AG04450 (cell line): ENCODE results near the gene RNU1-3. TPM values are rescaled to one million over a fixed set of nuclear protein-coding genes. Genes with fewer than 3 reads are reported as not detected.
"Not testable (repeated sequence)": the region's sequence is repeated elsewhere in the genome, so short reads cannot be mapped to it uniquely, and the experiment has no call there.

Experiments used
- CTCF ChIA-PET: fragments of 300-600, 350-600 bp; formaldehyde crosslinking; extraction: SDS; loops from one replicate; lab custom pipeline; 2022; ENCODE audit warnings: antibody characterized with exemption, inconsistent platforms; lab: Charles Lee
- POLR2A ChIA-PET: fragments of 350-600 bp; formaldehyde crosslinking; extraction: SDS; loops from one replicate; lab custom pipeline; 2021; ENCODE audit warnings: antibody characterized with exemption, inconsistent platforms; lab: Yijun Ruan, JAX
- DNase-seq: peaks from one replicate; pipeline ENCODE4 v3.0.0-alpha.2; 2011; ENCODE audit warnings: low read depth, low spot score
- H3K27ac ChIP-seq: one replicate; pipeline ENCODE4 v1.5.1; 2012; ENCODE audit warnings: low read depth, low read length, control low read depth
- H3K27me3 ChIP-seq: one replicate; pipeline ENCODE4 v1.6.0; 2012; ENCODE audit warnings: low read length; ENCODE audit not compliant: control insufficient read depth, insufficient read depth
- H3K4me3 ChIP-seq: 2 replicates; pipeline ENCODE4 v1.5.1; 2011; ENCODE audit warnings: mild to moderate bottlenecking, low read depth, low read length, control low read depth
- H3K9me3 ChIP-seq: 2 replicates; pipeline ENCODE4 v1.5.1; 2012; ENCODE audit warnings: low read length; ENCODE audit not compliant: control insufficient read depth, insufficient read depth
- polyA plus RNA-seq: library from polyadenylated mRNA; depleted of rRNA; stranded (reverse); fragments of >200 nt; gene quantifications from 2 replicates; pipeline ENCODE4 v1.2.3, GENCODE V29; 2011
- TF ChIP-seq, protein P1 (sequence below): IDR thresholded peaks from 2 replicates; pipeline ENCODE4 v1.5.1; 2011; ENCODE audit warnings: low read depth, low read length, control low read depth, inconsistent platforms

The RNU1-3 gene
- polyA plus RNA-seq, 1 experiment, result not detected

DNA sequence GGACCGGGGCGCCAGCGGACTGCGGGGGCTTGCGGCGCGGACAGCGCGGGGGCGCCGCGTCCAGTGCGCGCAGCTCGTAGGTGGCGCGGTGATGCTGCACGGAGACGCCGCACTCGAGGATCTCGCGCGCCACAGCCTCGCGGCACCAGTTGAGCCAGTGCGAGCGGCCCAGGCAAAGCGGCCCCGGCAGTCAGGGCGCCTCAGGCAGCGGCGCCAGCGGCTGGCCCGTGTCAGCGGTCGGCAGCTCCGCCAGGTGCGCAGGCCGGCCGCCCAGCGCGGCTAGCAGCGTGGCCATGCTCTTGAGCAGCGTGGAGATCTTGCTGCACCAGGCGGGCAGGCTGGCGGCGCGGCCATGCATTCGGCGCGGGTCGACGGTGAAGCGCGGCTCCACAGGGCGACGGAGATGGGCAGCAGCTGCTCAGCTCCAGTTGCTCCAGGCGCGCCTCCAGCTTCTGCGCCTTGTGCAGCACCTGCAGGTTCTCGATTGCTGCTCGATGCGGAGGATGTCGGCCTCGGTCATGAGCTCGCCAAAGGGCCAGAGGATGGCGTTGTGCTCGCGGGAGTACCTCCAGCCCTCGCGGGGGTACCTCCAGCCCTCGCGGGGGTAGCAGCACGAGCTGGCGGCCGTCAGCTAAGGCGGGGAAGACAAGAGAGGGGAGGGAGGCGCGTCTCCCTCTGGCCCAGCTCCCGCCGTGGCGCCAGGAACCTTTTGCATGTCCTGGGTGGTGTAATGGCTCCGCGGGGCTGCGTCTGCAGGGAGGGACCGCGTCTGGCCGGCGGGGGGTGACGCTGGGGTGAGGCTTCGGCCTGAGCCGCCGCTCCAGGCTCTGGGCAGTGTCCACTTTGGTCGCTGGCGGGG, 26.9 kb upstream of the RNU1-3 start:
- POLR2A ChIA-PET, H3K4me3 ChIP-seq, H3K9me3 ChIP-seq, H3K27ac ChIP-seq, H3K27me3 ChIP-seq, DNase-seq, CTCF ChIA-PET: not testable (repeated sequence)

DNA sequence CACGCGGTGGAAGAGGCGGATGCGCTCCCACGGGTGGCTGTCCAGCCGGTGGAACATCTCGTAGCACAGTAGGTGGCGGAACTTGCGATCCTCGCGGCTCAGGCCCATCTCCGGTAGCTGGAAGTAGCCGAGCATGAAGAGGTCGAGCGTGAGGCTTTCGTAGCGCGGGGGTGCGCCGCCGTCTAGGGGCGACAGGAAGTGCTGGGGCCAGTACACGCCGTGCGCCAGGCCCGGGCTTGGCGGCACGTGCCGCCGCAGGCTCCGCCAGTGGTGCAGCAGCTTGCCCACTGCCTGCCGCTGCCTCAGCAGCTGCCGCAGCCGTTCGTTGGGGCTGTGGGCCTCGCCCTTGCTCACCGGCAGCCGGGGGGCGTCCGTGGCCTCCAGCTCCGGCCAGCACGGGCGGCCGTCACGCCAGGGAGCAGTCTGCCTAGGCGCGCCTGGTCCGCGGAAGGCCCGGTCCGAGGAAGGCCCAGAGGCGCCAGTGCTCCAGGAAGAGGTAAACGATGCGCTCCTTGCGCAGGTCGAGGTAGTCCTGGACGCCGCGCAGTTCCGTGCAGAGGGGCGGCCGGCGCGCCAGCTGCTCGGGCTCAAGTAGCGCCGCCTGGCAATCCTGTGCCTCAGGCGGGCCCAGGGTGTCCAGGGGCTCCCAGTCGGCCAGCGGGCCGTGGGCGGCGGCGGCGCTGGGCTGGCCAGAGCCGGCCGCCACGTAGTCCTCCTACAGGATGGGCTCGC, 26.1 kb upstream of the RNU1-3 start:
- H3K27ac ChIP-seq, H3K9me3 ChIP-seq, H3K4me3 ChIP-seq, H3K27me3 ChIP-seq, CTCF ChIA-PET, POLR2A ChIA-PET, DNase-seq: not testable (repeated sequence)

DNA sequence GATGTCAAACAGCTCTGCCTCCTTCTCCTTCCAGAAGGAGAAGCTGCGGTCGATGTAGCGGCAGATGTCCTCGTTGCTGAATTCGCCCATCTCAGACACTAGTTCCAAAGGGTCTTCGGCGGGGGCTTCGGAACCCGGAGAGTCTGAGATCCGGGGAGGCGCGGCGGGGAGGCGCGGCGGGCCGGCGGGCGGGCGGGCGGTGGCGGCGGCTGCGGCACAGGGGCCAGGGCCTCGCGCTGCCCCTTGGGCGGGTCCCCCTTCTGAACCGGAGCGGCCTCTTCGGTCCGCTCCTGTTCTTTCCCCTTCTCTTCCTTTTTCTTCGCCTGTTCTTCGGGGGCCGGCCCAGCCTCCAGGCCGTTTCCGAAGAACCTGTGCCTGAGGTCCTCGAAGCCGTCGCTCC, 25.5 kb upstream of the RNU1-3 start:
- POLR2A ChIA-PET, H3K27me3 ChIP-seq, CTCF ChIA-PET, DNase-seq, H3K4me3 ChIP-seq, H3K27ac ChIP-seq, H3K9me3 ChIP-seq: not testable (repeated sequence)

DNA sequence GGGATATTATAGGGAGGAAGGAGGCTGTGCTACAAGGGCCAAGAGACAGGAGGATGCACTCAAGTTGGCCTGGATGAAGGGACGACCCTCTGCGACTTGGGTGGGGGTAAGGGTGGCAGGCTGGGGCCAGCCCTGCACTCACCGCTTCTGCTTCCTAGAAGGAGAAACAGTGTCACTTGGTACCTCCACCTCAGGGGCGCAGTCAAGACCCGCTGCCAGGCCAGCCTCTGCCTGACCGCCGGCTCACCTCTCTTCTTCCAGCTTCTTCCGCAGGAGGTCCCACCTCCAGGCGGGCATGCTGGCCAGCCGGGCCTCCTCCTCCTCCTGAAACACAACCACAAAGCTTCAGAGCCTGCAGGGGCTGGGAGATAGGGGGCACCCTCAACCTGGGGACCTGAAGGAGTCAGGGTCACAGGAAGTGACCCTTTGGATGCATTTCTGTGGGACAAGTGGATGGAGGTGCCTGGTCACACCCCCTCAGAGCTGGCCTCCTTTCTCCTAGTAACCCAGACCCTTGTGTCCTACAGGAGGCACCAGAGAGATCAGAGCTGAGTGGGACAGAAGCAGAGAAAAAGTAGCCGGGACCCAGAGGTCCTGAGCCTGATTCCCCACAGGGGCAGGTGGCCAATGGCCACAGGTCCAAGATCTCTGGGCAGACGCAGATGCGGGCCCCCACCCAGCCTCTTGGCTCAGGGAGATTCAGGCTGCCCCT, 24.4 kb upstream of the RNU1-3 start:
- DNase-seq, H3K27me3 ChIP-seq, POLR2A ChIA-PET, H3K4me3 ChIP-seq, H3K9me3 ChIP-seq, H3K27ac ChIP-seq: not testable (repeated sequence)
- CTCF ChIA-PET, result interaction anchor here (0.6 kb wide), 1 partner anchor 56 kb away, joined by 5 read pairs; no protein-coding TSS in a partner anchor

DNA sequence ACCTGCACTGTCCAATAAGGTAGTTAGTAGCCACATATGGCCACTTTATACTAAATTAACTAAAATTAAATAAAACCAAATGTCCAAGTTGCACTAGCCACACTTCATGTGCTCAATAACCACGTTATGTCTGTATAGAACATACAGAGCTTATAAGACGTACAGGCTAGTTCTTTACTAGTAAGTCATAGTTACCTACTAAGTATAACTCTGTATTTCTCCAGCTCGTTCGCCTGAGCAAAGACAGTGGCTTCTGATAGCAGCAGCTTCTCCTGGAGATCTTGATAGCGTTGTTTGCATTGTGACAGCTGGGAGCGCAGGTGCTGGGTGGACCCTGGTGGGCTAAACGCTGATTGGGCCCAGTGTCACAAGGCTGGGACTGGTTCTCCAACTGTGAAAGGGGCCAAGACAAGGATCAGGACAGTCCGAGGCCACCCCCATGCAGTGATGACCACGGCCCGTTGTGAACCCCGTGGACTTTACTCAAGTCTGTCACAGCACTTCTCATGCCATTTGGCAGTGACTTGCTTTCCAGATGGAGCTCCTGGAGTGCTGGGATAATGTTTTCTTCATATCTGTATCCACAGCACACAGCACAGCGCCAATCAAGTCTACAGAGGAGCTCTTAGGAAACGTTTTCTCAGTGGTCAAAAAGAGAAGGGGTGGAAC, 20.5 kb upstream of the RNU1-3 start:
- CTCF ChIA-PET, result interaction anchor here (1.1 to 1.5 kb wide), 2 partner anchors 19 to 66 kb away, joined by 3 to 8 read pairs; no protein-coding TSS in a partner anchor
- H3K27me3 ChIP-seq, DNase-seq, H3K27ac ChIP-seq, H3K9me3 ChIP-seq, H3K4me3 ChIP-seq, POLR2A ChIA-PET: not testable (repeated sequence)

DNA sequence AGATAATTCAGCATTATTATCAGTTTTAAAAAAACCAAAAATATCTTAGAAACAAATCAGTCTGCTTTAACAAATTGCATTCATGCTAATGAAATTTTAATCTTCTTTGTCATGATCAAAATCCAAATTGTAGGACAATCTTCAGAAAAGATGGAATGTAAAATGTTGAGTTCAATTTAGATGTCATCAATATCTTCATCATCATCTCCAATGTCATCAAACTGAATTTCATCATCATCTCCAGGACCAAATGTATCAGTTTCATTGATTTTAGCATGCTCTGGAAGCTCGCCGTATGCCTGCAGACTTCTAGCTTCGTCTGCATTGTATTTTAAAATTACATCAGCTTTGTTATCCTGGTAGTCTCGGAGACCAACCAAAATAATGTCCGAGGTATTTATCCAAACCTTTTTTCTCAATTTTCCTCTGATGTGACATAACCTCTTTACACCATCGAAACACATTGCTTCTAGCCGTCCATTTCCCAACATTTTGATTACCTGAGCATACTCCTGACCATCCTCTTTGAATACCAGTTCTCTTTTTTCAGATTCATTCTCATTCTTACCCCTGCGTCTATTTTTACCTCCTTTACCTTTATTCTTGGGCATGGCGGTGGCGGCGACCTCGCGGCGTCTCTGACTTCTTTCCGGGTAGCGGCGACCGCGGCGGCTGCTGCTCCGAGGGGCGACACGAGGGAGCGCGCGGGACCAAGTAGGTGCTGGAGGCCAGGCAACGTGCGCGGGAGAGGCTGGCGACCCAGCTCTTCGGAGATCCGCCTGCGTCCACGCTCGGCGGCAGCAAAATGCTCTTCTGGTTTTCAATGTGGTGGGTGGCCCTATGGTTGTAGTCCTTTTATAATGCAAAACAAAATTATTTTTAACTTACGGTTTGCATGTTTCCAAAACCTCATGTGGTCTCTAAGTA, 19.0 kb upstream of the RNU1-3 start:
- H3K27ac ChIP-seq, H3K27me3 ChIP-seq, H3K9me3 ChIP-seq, DNase-seq, H3K4me3 ChIP-seq, POLR2A ChIA-PET: not testable (repeated sequence)
- CTCF ChIA-PET, result interaction anchor here (0.9 kb wide), 1 partner anchor 14 kb away, joined by 3 read pairs; no protein-coding TSS in a partner anchor

DNA sequence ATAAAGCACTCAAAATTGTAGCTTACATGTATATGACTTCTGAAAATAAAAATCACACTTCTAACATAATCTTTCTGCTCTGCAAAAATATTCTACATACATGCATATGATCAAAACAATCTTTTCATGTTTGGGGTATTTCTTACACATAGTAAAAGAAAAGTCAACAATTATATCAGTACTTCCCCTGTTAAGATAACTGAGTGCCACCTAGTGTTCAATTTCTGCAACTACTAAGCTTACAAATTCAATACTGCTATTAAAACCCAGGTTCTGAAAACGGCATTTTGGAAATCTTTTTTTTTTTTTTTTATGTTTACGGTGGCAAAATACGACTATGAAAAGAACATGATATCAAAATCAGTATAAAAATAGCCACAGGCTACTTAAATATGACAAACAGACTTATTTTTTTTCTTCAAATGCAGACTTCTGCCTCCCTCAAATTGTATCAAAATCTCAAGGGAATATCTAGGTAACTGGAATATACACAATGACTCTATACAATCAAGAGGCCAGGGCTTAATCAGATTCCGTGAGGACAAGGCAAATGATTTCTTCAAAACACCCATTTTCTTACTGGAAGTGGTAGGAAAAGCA, 18.1 kb upstream of the RNU1-3 start:
- H3K4me3 ChIP-seq, H3K9me3 ChIP-seq, POLR2A ChIA-PET, H3K27me3 ChIP-seq, H3K27ac ChIP-seq, DNase-seq: not testable (repeated sequence)
- CTCF ChIA-PET, result interaction anchor here (0.9 kb wide), 1 partner anchor 15 kb away, joined by 3 read pairs; no protein-coding TSS in a partner anchor
- TF ChIP-seq, protein P1, sequence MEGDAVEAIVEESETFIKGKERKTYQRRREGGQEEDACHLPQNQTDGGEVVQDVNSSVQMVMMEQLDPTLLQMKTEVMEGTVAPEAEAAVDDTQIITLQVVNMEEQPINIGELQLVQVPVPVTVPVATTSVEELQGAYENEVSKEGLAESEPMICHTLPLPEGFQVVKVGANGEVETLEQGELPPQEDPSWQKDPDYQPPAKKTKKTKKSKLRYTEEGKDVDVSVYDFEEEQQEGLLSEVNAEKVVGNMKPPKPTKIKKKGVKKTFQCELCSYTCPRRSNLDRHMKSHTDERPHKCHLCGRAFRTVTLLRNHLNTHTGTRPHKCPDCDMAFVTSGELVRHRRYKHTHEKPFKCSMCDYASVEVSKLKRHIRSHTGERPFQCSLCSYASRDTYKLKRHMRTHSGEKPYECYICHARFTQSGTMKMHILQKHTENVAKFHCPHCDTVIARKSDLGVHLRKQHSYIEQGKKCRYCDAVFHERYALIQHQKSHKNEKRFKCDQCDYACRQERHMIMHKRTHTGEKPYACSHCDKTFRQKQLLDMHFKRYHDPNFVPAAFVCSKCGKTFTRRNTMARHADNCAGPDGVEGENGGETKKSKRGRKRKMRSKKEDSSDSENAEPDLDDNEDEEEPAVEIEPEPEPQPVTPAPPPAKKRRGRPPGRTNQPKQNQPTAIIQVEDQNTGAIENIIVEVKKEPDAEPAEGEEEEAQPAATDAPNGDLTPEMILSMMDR, result peak; percentile 32

DNA sequence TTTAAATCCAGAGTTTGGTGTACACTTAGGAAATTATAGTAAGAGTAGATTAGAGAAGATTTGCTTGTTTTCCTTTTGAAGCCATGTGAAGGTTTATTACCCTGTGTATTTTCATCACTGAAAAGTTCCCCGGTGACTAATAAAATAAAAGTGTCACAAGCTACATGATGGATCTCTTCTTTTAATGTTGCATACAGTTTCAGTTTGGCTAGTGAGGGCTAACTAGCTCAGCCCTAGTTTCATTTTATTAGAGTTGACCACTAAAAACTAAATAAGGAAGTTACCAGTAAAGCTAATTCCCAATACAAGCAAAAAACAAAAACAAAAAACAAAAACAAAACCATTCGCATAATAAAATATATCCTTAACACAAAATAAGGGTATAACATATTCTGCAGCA, 17.4 kb upstream of the RNU1-3 start:
- H3K9me3 ChIP-seq, DNase-seq, H3K27me3 ChIP-seq, H3K4me3 ChIP-seq, H3K27ac ChIP-seq, CTCF ChIA-PET, POLR2A ChIA-PET: not testable (repeated sequence)

DNA sequence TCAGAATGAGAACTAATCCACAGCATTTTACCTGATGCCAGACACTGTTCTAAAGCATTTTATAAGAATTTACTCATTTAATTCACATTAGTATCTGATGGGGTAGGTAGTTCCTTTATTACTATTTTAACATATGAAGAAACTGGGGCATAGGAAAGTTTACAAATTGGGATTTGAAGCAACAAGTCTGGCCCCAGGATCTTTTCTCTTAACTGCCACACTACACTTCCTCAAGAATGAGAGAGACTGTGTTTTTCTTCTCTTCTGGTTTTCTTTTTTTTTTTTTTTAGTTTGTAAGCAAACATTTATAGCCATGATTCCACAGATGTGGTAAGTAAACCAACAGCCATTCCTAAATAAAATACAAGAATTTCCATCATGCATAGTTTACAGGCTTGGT, 16.1 kb upstream of the RNU1-3 start:
- POLR2A ChIA-PET, H3K27me3 ChIP-seq, H3K9me3 ChIP-seq, H3K4me3 ChIP-seq, DNase-seq, CTCF ChIA-PET, H3K27ac ChIP-seq: not testable (repeated sequence)
